HG03469 (cell line): ENCODE data around the gene LAMB4.

Experiments
- ATAC-seq: cut with Tn5 transposase; IDR thresholded peaks from one replicate; pipeline ENCODE4 v1.9.1; 2021; ENCODE audit warnings: mild to moderate bottlenecking, moderate library complexity, moderate number of reproducible peaks; ENCODE audit not compliant: unreplicated experiment

The LAMB4 gene

DNA sequence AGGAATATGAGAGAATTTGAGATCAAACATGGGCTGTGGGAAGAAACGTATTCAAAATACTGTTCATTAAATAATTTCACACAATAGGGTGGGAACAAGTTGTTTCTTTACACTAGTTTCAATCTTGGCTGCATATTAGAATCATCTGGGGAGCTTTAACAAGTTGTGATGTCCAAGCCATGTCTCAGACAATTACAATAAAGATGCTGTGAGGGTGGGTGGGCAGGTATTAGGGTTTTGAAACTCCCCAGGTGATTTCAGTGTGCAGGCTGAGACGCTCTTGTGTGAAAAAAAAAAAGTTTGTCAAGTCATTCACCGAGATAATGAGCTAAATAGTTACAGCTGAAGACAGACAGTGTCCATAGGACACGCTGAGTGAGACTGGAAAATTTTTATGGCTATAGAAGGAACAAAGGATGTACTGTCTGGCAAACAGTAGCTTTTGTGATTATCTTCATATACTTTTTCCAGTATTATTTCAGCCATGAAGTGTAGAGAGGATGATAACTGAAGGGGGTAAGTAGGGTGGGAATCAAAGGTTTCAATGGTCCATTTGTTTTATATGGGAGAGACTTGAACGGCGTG is 12.6 kb upstream of the LAMB4 start:
- no peak for ATAC-seq

DNA sequence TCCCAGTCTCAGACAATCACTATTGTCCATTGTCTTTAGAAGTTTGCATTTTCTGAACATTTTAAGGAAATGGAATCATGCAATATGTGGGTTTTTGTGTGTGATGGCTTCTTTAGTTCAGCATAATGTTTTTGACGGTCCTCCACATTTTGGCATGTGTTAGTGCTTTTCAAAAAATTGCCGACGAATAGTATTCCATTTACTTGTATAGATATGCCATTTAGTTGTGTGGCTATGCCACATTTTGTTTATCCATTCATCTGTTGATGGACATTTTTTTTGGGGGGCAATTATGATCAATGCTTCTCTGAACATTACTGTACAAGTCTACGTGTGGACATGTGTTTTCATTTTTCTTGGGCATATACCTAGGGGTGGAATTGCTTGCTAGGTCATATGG is 12.0 kb upstream of the LAMB4 start:
- ATAC-seq: no peak

DNA sequence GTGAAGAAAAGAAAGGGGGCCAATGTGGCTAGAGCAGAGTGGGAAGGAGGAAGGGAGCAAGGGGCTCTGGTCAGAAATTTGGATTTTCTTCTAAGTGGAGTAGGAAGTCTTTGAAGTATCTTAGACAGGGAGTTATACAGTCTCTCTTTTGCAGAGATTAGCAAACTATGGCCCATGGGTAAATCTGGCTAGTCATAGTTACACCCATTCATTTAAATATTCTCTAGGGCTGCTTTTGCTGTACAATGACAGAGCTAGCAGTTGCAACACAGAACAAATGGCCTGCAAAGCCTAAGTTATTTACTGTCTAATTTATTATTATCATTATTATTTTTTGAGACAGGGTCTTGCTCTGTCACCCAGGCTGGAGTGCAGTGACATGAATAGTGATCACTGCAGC is 10.5 kb upstream of the LAMB4 start:
- ATAC-seq: no peak

DNA sequence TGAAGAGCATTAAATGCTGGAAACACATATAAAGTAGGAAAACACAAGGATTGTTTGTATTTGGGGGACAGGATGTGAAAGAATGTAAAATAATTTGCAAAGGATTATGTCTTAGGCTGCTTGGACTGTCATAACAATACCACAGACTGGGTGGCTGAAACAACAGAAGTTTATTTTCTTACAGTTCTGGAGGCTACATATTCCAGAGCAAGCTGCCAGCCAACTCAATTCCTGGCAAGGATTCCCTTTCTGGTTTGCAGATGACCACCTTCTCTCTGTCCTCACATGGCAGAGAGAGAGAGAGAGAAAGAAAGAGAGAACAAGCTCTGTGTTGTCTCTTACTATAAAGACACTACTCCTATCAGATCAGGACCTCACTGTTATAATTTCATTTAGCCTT is 8.8 kb upstream of the LAMB4 start:
- ATAC-seq: no peak

DNA sequence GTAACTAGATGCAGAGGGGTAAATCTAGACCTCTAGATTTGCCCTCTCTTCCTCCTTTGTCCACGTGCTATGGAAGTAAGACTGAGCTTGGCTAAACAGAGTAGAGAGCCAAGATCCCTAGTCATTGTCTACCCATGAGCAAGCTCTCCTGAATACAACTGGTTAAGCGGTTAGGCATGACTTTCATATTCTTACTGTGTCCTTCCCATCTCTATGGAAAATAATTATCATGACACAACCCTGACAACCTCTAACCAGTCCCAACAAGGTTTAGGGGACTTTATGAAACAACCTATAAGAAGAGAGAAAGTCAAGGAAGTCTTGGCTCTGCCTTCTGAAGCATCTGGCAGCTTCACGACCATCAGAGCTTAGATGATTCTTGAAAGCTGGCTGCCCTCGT is 7.8 kb upstream of the LAMB4 start:
- ATAC-seq: no peak

DNA sequence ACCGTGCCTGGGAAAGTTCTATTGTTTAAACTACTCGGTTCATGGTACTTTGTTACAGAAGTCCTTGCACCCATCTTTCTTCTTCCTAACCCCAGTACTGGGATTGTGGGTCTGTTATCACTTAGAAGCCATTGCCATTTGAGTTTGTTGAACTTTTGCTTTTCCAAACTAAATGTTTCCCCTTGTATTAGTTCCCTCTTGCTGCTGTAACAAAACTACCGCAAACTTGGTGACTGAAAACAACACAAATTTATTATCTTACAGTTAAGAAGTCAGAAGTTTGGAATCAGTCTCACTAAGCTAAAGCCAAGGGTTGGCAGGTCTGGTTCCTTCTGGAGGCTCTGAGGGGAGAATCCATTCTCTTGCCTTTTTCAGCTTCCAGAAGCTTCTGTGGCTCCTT is 6.9 kb upstream of the LAMB4 start:
- ATAC-seq: no peak

DNA sequence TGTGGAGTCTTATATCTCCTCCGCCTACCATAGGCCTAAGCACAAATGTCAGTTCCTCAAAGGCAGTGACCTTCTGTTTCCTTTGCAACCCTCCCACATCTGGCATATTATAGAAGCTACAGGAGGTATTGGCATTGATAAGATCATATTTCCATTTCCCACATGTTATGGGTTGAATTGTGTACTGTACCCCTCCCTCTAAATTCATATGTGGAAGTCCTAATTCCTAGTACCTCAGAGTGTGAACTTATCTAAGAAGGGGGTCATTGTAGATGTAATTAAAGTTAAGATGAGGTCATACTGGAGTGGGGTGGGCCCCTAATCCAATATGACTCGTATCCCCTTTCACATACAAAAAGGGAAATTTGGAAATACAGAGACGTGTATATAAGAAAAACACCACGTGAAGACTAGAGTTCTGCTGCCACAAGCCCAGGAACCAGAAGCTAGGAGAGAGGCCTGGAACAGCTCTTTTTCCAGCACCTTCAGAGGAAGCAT is 6.1 kb upstream of the LAMB4 start:
- peak; percentile 2 for ATAC-seq

DNA sequence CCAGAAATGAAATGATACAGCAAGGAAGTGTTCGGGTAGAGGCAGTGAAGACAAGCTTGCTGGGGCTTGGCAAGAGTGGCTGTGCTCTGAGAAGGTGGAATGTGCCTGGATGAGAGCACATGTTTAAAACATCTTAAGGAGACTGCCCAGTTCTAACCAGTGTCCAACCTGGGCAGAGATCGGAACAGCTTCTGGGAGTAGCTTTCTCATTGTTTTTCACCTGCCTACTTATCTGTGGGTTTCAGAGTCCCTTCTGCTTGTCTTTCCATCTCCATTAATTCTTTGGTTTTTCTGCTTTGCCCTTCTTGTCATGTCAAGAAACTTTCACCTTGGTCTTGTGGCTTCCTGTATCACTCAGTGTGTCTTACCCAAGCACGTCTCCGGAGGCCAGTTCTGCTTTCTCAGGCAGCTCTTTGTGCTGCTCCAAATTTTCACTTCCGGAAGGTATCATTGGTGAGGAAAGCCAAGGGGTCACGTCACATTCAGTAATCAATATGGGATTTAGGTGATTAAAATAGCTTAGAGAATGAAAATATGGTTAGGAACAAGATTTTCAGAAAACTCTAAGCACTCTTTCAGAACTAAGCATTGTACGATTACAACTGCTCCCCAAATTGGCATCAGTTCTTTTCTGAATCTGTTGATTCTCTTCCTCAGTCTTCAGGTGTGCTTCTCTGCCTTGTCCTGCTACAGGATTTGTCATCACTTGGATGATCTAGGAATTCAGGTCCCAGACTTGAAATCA is 5.5 kb upstream of the LAMB4 start:
- ATAC-seq: peak; percentile 98

DNA sequence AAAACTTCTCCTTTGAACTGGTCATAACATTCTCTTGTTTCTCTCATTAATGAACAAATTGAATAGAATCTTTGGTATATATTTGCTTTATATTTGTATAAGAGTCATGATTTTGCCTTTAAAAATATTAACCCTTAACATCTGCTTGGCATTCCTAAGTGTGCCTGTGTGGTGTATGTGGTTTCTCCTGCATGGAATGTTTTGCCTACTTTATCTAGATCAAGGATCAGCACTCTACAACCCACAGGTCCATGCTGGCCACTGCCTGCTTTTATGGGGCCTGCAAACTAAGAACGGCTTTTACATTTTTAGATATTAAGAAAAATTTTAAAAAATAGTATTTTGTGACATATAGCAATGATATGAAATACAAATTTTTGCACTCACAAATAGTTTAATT is 4.3 kb upstream of the LAMB4 start:
- no peak for ATAC-seq

DNA sequence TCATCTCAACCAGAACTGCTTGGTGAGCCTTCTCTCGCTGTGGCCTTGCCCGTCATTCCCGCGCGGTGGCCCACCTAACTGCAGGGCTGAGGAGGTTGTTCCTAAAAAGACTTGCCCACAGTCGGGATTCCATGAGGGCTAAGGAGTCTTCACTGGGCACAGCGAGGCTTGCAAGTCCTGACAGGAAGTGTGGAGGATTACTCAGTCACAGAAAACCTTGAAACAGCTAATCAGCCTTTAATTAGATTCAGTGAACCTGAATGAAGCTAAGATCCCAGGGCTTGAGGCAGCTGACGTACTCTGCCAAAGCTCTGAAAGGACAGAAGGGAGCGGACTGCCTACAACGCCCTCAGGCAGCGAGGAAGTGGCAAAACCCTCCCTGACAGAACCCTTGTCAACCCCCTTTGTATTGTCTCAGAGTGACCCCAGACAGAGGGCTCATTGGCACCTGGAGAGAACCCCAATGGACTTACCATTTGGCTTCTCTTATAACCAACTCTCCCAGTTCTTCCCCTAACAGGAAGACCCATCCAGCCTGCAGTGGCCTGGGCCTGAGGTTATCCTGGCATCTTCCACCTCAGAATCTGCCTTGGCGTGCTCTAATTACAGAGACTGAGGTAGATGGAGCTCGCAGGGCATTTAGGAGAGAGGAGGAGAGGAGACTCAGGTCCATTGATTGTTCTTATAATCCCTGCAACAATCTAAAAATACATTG is 2.5 kb upstream of the LAMB4 start:
- ATAC-seq: no peak

DNA sequence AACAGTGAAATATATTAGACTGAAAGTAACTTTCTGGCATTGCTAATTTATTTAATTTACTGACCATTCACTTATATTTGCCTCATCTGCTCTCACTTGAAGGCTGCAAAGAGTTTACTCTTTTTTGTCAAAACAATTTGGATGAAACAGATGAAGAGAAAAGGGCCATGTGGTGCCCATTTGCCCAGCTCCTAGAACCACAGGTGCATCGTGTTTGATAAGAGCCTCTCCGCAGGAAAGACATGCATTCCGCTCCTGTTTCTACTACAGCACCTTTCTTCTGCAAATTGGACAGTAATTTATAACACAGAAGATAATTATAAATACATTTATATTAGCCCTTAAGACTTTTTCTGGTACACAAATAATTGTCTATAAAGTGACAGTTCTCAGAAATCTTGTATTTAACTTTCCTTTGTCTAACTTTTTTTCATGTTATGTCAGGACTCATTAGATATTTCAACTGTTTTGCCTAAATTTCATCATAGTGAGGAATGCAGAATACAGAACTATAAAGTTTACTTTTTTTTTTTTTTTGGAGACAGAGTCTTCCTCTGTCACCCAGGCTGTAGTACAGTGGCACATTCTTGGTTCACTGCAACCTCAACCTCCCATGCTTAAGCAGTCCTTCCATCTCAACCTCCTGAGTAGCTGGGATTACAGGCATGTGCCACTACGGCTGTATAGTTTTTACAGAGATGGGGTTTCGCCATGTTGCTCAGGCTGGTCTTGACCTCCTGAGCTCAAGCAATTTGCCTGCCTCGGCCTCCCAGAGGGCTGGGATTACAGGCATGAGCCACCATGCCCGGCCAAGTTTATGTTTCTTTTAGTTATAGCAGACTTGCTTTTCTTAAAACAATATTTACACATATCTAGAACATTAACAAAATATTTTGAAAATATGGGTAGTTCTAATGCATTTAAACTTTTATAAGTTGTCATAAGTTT is 869 bp downstream of the LAMB4 start:
- ATAC-seq: no peak

DNA sequence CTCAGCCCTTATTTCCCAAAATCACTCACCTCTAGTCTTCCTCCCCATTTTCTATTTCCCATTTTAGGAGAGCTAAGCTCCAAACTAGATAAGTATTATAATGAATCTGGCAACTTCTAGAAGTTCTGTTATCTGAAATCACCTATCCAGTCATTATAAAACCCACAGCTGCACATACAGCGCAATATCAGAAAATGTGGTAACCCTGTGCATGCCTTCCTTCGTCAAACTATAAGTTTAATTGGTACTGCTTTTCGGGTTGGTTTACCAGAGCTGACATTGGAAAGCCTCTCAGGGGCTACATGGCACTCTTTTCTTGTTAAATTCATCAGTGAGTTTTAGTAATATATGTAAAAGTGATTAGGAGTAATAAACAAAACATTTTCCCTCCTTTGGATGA is 1.6 kb downstream of the LAMB4 start:
- ATAC-seq: no peak

DNA sequence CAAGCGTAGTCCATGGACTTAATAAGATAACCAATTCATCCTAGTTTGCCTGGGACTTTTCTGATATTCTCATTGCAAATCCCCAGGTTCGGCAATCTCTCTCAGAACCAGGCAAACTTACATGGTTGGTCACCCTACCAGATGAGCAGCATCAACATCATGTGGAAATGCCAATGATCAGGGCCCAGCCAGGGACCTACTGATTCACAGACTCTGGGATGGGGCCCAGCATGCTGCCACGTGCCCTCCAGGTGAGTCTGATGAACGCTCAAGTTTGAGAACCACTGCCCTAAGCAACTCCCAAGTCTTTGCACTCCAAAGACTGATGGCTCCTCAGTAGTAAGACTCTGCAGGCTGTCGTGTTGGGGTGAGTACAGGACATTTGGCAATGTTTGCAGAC is 2.7 kb downstream of the LAMB4 start:
- no peak for ATAC-seq

DNA sequence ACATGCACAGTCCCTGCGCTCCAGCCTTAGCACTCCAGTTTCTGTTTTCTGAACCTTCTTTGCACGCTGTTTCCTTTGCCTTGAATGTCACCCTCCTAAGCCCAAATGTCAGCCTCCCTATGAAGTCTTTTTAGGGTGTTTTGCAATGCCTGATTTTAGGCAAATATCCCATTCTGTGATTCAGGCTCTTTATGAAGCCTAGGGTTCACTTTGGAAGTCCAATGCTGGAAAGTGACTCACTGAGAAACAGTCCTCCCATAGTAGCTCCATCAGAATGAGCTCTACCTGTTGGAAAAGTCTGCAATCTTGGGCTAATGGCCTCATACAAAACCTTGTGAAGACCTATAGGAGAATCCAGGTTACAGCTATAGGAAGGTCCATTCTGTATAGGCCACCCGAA is 5.3 kb downstream of the LAMB4 start:
- ATAC-seq: no peak

DNA sequence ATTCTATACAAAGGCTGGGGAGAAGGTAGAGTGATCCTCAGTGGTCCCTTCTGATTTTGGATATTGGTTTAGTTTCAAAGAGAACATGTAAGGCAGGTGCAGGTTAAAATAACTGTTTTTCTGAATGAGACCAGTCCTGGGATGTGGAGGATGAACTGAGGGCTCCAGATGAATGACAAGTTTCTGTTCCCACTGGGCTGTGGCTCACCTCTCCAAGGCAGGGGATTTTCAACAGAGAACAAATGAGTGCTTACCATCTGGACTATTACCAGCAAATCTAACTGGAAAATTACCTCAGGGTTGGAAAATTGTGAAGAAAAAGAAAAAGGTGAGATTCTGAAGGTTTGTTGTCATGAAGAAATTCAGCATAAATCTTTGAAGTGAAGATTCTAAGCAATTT is 8.0 kb downstream of the LAMB4 start:
- ATAC-seq: no peak

DNA sequence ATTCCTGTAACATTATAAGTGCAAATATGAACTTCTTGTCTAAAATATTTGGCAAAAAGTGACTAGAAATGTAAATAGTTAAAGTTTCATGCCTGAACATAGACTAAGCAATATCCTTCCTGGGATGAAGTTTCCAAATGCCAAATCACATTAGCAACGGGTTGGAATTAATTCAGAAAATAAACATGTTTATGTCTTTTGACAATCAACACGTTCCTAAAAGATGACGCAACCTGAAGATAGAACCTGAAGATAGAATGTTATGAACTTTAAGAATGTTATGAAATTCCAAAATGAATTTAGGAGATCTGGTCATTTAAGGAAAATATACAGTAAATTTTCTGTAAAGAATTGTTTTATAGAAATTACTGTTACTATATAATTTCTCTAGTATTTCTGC is 9.2 kb downstream of the LAMB4 start:
- ATAC-seq: no peak

DNA sequence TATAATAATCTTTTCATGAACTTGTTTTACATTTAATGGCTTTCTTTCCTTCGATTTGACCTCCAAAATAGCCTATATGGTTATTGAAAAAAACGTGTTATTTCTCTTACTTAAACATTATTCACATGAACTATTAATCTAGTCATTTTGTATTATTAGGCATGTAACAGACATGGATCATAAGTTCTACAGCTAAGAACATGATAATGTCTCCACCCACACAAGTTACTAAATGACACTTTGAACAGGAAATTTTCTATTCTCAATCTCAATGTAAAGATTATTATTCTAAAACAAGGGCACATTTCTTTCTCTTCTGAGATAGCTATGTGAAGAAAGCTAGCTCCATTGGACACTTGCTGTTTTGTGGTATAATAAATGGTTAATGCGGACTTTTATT is 10.0 kb downstream of the LAMB4 start:
- ATAC-seq: no peak

DNA sequence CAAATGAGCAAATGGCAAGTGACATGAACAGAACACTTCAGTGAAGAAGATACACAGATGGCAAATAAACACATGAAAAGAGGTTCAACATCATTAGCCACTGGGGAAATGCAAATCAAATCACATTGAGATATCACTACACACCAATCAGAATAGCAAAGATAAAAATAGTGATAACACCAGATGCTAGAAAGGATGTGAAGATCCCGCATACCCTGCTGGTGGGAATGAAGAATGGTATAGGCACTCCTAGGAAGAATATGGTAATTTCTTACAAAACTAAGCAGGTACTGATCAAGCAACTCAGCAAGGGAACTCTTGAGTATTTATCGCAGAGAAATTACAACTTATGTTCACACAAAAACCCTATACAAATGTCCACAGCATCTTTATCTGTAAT is 11.2 kb downstream of the LAMB4 start:
- no peak for ATAC-seq

DNA sequence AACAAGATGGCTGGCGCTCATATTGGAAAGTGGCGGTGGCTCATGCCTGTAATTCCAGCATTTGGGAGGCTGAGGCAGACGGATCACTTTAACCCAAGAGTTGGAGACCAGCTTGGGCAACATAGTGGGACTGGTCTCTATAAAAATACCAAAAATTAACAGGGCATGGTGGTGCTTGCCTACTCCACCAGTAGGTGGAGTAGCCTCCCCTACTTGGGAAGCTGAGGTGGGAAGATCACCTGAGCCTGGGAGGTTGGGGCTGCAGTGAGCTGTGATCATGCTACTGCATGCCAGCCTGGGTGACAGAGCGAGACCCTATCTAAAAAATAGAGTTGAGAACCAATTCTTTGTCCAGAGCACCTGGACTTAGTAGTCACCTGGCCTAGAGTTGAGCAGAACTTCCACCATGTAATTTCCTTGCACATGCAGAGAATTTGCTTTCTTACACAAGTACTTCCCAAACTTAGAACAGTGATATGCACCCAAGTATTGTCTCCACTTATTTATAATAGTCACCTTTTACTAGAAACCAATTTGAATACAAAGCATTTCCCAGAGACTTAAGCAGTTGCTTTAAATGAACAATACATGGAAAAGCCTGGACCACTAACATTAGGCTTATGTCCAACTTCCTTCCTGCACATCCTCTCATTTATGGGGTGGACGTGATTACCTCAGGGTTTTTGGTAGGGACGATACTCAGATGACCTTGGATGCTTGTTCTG is 15.9 kb downstream of the LAMB4 start:
- ATAC-seq: no peak

DNA sequence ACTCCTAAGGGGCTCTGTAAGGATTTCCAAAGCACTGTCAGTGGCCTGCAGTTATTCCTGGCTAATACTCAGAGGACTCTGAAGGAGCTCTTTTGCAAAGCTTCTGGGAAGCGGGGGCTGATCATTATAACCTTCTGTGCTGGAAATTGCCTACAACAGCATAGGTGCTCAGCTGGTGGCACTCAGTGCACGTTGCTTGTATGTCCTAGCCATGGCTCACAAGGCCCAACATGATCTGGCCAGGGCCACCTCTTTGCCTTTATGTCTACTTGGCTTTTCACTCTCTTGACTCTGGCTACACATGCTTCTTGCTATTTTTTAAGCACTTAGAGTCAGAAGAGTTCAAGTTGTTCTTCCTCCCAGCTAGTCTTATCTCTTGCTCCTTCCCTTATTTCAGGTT is 17.5 kb downstream of the LAMB4 start:
- no peak for ATAC-seq
